Left lobe of liver (tissue), 2 donors: ENCODE data around the gene ITPR1. TPM values are rescaled to one million over a fixed set of nuclear protein-coding genes. Genes with fewer than 3 reads are reported as not detected.

ENCODE experiments used
- ATAC-seq: fragments of 200-7000 bp; cut with Tn5 transposase; one replicate; pipeline ENCODE4 v1.9.1; 2020; ENCODE audit warnings: mild to moderate bottlenecking, moderate library complexity
- DNase-seq: peaks from one replicate; pipeline ENCODE4 v3.0.0-alpha.2; 2020; ENCODE audit warnings: low spot score
- total RNA-seq: library from RNA; stranded (reverse); gene quantifications from one replicate; pipeline ENCODE4 v1.2.1, GENCODE V29; 2021
- donor health status: DM: no; HTN: no; CAD: no; lungs with moderate emphysema.
- donor health status: DM: no; HTN: yes; CAD: no.

The ITPR1 gene
- total RNA-seq, 1 donor from 2014 or later: 8.7 TPM

- DNase-seq (no peak), ATAC-seq (no peak)
These were observed 179.7 kb downstream of the ITPR1 start for GRCh38 chr3:4672725-4673275.

- no peak for DNase-seq
- no peak for ATAC-seq
These were observed 181.1 kb downstream of the ITPR1 start for GRCh38 chr3:4674216-4674615.

- no peak for DNase-seq
- no peak for ATAC-seq
These were observed 182.6 kb downstream of the ITPR1 start for GRCh38 chr3:4675704-4676103.

GRCh38 chr3:4678320-4678719, 185.2 kb downstream of the ITPR1 start:
- ATAC-seq (no peak), DNase-seq (no peak)

GRCh38 chr3:4680227-4680691, 187.1 kb downstream of the ITPR1 start:
- no peak for DNase-seq

GRCh38 chr3:4680871-4681300, 187.7 kb downstream of the ITPR1 start:
- ATAC-seq: no peak
- DNase-seq: no peak

More at GRCh38 chr3:4680227-4680691, 187.1 kb downstream of the ITPR1 start:
- no peak for ATAC-seq

- no peak for DNase-seq
- no peak for ATAC-seq
These were observed 188.2 kb downstream of the ITPR1 start for GRCh38 chr3:4681301-4681700.

GRCh38 chr3:4684117-4684516, 191.0 kb downstream of the ITPR1 start:
- DNase-seq: no peak
- no peak for ATAC-seq

GRCh38 chr3:4684976-4685375, 191.8 kb downstream of the ITPR1 start:
- ATAC-seq (no peak), DNase-seq (no peak)

GRCh38 chr3:4685673-4686345, 192.7 kb downstream of the ITPR1 start:
- no peak for ATAC-seq
- DNase-seq: no peak

GRCh38 chr3:4686619-4687018, 193.5 kb downstream of the ITPR1 start:
- ATAC-seq: no peak
- no peak for DNase-seq

GRCh38 chr3:4687167-4687566, 194.0 kb downstream of the ITPR1 start:
- DNase-seq (no peak), ATAC-seq (peak; percentile 48)

- DNase-seq: no peak
- no peak for ATAC-seq
These were observed 194.4 kb downstream of the ITPR1 start for GRCh38 chr3:4687596-4687995.

- ATAC-seq (no peak), DNase-seq (no peak)
These were observed 195.3 kb downstream of the ITPR1 start for GRCh38 chr3:4688411-4688810.

GRCh38 chr3:4689021-4689420, 195.9 kb downstream of the ITPR1 start:
- ATAC-seq (no peak), DNase-seq (no peak)

- DNase-seq: no peak
- ATAC-seq: no peak
These were observed 197.1 kb downstream of the ITPR1 start for GRCh38 chr3:4690277-4690676.

GRCh38 chr3:4693620-4694019, 200.5 kb downstream of the ITPR1 start:
- ATAC-seq (no peak), DNase-seq (no peak)

GRCh38 chr3:4695846-4696245, 202.7 kb downstream of the ITPR1 start:
- DNase-seq: no peak
- no peak for ATAC-seq

- ATAC-seq (no peak), DNase-seq (no peak)
These were observed 203.1 kb downstream of the ITPR1 start for GRCh38 chr3:4696266-4696665.

GRCh38 chr3:4698125-4698821, 205.1 kb downstream of the ITPR1 start:
- DNase-seq (no peak), ATAC-seq (no peak)

- ATAC-seq (peak; percentile 90), DNase-seq (no peak)
These were observed 209.9 kb downstream of the ITPR1 start for GRCh38 chr3:4703054-4703480.

GRCh38 chr3:4704552-4704951, 211.4 kb downstream of the ITPR1 start:
- ATAC-seq: no peak
- DNase-seq: no peak
